DND-41 (cell line): ENCODE data around the gene ZNF296.

Experiments
- ATAC-seq: fragments of 200-7000 bp; cut with Tn5 transposase; 3 replicates; pipeline ENCODE4 v1.9.1; 2021; ENCODE audit warnings: low read depth; ENCODE audit not compliant: insufficient read depth
- DNase-seq: peaks from one replicate; pipeline ENCODE4 v3.0.0-alpha.2; 2020
- H2AFZ ChIP-seq: 2 replicates; pipeline ENCODE4 v1.6.0; 2012; ENCODE audit warnings: low read depth, low read length
- H3K27ac ChIP-seq: 2 replicates; pipeline ENCODE4 v1.5.1; 2012; ENCODE audit warnings: low read length, inconsistent platforms
- H3K27me3 ChIP-seq: fragments of 200-600 bp; sonication (generic); 2 replicates; pipeline ENCODE4 v1.6.0; 2012; ENCODE audit warnings: low read length, mild to moderate bottlenecking, inconsistent platforms; ENCODE audit not compliant: insufficient read depth, poor library complexity
- H3K36me3 ChIP-seq: 2 replicates; pipeline ENCODE4 v1.5.1; 2012; ENCODE audit warnings: low read length, inconsistent platforms; ENCODE audit not compliant: insufficient read depth
- H3K4me1 ChIP-seq: 2 replicates; pipeline ENCODE4 v1.5.1; 2012; ENCODE audit warnings: mild to moderate bottlenecking, low read length; ENCODE audit not compliant: insufficient read depth
- H3K4me2 ChIP-seq: 2 replicates; pipeline ENCODE4 v1.6.0; 2012; ENCODE audit warnings: mild to moderate bottlenecking, moderate library complexity, low read length, inconsistent platforms; ENCODE audit not compliant: insufficient read depth
- H3K4me3 ChIP-seq, 2 experiments: fragments of 200-600 bp in 1 of 2; shearing (Covaris generic) in 1 of 2; 2 replicates each; pipeline ENCODE4 v1.5.1; 2012 to 2016; ENCODE audit warnings: inconsistent platforms in 2 of 2, low read length in 2 of 2, mild to moderate bottlenecking in 2 of 2, low read depth in 1 of 2, moderate library complexity in 1 of 2
- H3K79me2 ChIP-seq: 2 replicates; pipeline ENCODE4 v1.6.0; 2012; ENCODE audit warnings: low read length, inconsistent platforms; ENCODE audit not compliant: insufficient read depth
- H3K9ac ChIP-seq: 2 replicates; pipeline ENCODE4 v1.6.0; 2012; ENCODE audit warnings: low read depth, mild to moderate bottlenecking, inconsistent platforms, low read length, moderate library complexity
- H3K9me3 ChIP-seq: 2 replicates; pipeline ENCODE4 v1.5.1; 2012; ENCODE audit warnings: low read length, moderate library complexity, mild to moderate bottlenecking, inconsistent platforms; ENCODE audit not compliant: insufficient read depth, severe bottlenecking
- H4K20me1 ChIP-seq: 2 replicates; pipeline ENCODE4 v1.6.0; 2012; ENCODE audit warnings: low read length; ENCODE audit not compliant: insufficient read depth
- EZH2 ChIP-seq: IDR thresholded peaks from 3 replicates; pipeline ENCODE4 v1.6.1; 2012; ENCODE audit warnings: borderline replicate concordance, low read depth, mild to moderate bottlenecking, moderate library complexity, low read length, inconsistent platforms; ENCODE audit not compliant: severe bottlenecking
- TF ChIP-seq, protein P1 (sequence below): IDR thresholded peaks from 2 replicates; pipeline ENCODE4 v1.5.1; 2012; ENCODE audit warnings: borderline replicate concordance, low read length, moderate library complexity, mild to moderate bottlenecking; ENCODE audit not compliant: poor library complexity, severe bottlenecking; ENCODE audit errors: extremely low read depth

The ZNF296 gene

GRCh38 chr19:45041125-45041524, 35.2 kb downstream of the ZNF296 start:
- Histone ChIP-seq H3K9me3 (no peaks in the 10 kb centered on the region), H3K4me1 (peaks cover 38% of the 10 kb centered on the region), H3K27ac (no peak overlapping the region), H3K27me3 (no peaks in the 10 kb centered on the region), H4K20me1 (peaks cover 59% of the 10 kb centered on the region), H2AFZ (no peak overlapping the region), H3K4me3 (peak overlapping the region in 1 of 2 experiments; percentile 29; a peak in 1 of 4 replicates), H3K4me2 (peak overlapping the region; percentile 40; the same call in 1 of the 2 replicates), H3K9ac (no peak overlapping the region), H3K79me2 (peaks cover 70% of the 10 kb centered on the region), H3K36me3 (peaks cover 66% of the 10 kb centered on the region)
- no peak for DNase-seq
- no peak for ATAC-seq
- no peak for TF ChIP-seq EZH2
- TF ChIP-seq, protein P1, sequence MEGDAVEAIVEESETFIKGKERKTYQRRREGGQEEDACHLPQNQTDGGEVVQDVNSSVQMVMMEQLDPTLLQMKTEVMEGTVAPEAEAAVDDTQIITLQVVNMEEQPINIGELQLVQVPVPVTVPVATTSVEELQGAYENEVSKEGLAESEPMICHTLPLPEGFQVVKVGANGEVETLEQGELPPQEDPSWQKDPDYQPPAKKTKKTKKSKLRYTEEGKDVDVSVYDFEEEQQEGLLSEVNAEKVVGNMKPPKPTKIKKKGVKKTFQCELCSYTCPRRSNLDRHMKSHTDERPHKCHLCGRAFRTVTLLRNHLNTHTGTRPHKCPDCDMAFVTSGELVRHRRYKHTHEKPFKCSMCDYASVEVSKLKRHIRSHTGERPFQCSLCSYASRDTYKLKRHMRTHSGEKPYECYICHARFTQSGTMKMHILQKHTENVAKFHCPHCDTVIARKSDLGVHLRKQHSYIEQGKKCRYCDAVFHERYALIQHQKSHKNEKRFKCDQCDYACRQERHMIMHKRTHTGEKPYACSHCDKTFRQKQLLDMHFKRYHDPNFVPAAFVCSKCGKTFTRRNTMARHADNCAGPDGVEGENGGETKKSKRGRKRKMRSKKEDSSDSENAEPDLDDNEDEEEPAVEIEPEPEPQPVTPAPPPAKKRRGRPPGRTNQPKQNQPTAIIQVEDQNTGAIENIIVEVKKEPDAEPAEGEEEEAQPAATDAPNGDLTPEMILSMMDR: no peak

DNA sequence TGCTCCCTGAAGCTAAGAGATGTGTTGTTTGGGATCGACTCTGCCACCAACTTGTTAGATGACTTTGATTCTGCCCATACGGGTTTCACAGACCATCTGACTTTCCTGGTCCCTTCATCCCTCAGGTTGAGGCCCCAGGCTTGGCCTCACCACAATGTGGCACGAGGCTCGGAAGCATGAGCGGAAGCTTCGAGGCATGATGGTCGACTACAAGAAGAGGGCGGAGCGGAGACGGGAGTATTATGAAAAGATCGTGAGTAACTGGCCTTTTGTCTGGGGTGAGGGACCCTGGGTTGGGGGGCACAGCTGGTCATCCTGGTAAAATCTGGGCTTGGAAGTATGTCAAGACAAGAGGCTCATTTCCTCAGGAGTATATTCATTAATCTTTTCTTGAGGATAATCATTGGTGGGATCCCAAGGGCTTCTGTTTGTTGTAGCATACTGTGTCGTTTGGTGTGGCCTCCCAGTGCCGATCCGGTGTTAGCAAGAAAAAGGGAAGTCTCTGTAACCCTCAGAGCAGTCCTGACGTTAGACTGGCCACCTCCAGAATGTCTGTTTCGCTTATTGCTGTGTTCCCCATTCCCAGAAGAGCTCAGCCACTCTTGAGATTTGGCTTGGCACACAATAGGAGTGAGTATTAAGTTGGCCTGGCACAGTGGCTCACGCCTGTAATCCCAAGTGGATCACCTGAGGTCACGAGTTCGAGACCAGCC, 36.1 kb downstream of the ZNF296 start:
- H3K4me1 ChIP-seq: peaks cover 38% of the 10 kb centered on the region

DNA sequence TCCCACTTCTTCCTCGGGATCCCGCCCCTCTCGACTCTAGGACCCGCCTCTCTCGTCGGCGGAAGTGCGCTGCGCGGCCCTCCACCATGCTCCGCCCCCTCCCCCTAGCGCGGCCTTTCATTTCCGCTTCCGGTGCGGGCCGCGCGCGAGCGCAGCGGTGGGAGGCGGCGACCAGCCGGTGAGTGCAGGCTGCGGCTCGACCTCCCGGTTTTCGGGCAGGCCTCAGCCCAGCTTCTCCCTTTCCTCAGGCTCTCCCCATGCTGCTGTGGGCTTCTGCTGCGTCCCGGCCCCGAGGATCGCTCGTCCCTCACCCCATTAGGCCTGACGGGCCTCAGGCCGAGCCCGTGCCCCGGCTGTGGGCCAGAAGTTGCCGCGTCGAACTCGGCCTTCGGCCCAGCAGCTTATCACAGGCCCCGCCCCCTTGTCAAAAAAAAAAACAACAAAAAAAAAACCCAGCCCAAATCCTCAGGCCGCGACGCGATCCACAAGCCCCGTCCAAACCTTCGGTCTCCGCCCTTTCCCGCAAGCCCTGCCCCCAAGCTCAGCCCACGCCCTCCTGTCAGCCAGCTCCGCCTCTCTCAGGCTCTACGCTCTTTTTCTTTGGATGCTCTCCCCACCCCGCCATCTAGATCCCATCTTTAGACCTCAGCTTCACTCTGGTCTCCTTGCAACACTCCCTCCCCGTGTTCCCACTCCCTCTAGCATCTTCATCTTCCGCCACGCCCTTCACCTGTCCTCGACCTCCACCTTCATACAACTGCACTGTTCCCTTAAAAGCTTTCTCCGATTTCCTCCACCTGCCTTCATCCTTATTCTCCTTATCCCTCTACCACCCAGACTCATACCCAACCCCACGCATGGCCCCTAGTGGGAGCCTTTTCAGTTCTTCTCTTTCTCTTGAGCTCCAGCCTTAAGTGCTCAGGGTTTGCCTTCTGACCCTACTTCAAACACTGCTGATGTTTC, 37.1 kb downstream of the ZNF296 start, which contains the start of gene CLASRP:
CLASRP (plus strand) TSS at position 115 of the 963 bp plus-strand sequence. CDS start 1,168 bp downstream, outside the sequence.
- Histone ChIP-seq H3K27ac (peak within 1 kb of the TSS; percentile 98), H3K79me2 (peaks cover 51% of the 10 kb centered on the region), H3K9me3 (no peaks in the 10 kb centered on the region), H4K20me1 (peaks cover 40% of the 10 kb centered on the region), H3K4me1 (peaks cover 38% of the 10 kb centered on the region), H3K27me3 (no peaks in the 10 kb centered on the region), H3K4me2 (peak within 1 kb of the TSS; percentile 90), H3K4me3 (peak within 1 kb of the TSS; percentile 70 to 77), H3K9ac (peak within 1 kb of the TSS; percentile 98), H3K36me3 (peaks cover 47% of the 10 kb centered on the region), H2AFZ (peak within 1 kb of the TSS; percentile 96)
- no peak for TF ChIP-seq EZH2
- TF ChIP-seq, protein P1: peak; percentile 16
- DNase-seq (peak; percentile 90), ATAC-seq (peak; percentile 95)

More for the DNA sequence above, 36.1 kb downstream of the ZNF296 start:
- Histone ChIP-seq H3K9me3 (no peaks in the 10 kb centered on the region), H3K27me3 (no peaks in the 10 kb centered on the region), H2AFZ (no peak overlapping the region), H3K4me3 (peak overlapping the region; percentile 70 to 77), H3K4me2 (peak overlapping the region; percentile 90), H3K36me3 (peaks cover 57% of the 10 kb centered on the region), H3K79me2 (peaks cover 61% of the 10 kb centered on the region), H4K20me1 (peaks cover 50% of the 10 kb centered on the region), H3K9ac (peak overlapping the region; percentile 98), H3K27ac (peak overlapping the region; percentile 98; the same call in 1 of the 2 replicates)
- no peak for DNase-seq
- ATAC-seq: no peak
- TF ChIP-seq EZH2: no peak
- TF ChIP-seq, protein P1: no peak
